GM12891 (cell line): ENCODE measurements around the gene AMFR.
A peak's percentile ranks its signal among the peaks of the same experiment; 100 is the strongest.

Experiments
- DNase-seq: peaks from one replicate; pipeline ENCODE4 v3.0.0; 2011; ENCODE audit warnings: low spot score; ENCODE audit not compliant: insufficient read length
- FAIRE-seq: peaks from 2 replicates; lab custom pipeline; 2011; peaks lifted over from hg19 to GRCh38; lab: Jason Lieb, UNC
- PAX5 ChIP-seq: IDR thresholded peaks from 2 replicates; pipeline ENCODE4 v1.6.1; 2011; ENCODE audit warnings: low read length, moderate library complexity, mild to moderate bottlenecking; ENCODE audit not compliant: insufficient read depth, severe bottlenecking
- POLR2A ChIP-seq: IDR thresholded peaks from 2 replicates; pipeline ENCODE4 v1.6.1; 2011; ENCODE audit warnings: low read depth, low read length, control low read depth
- POLR2AphosphoS5 ChIP-seq: IDR thresholded peaks from 2 replicates; pipeline ENCODE4 v1.6.1; 2011; ENCODE audit warnings: low read depth, low read length, control low read depth
- POU2F2 ChIP-seq: IDR thresholded peaks from 2 replicates; pipeline ENCODE4 v1.6.1; 2011; ENCODE audit warnings: low read depth, mild to moderate bottlenecking, control low read depth, low read length, moderate library complexity
- SPI1 ChIP-seq: IDR thresholded peaks from 2 replicates; pipeline ENCODE4 v1.6.1; 2011; ENCODE audit warnings: low read depth, low read length, control low read depth
- TAF1 ChIP-seq: IDR thresholded peaks from 2 replicates; pipeline ENCODE4 v1.6.1; 2011; ENCODE audit warnings: low read depth, low read length, control low read depth

The AMFR gene

DNA sequence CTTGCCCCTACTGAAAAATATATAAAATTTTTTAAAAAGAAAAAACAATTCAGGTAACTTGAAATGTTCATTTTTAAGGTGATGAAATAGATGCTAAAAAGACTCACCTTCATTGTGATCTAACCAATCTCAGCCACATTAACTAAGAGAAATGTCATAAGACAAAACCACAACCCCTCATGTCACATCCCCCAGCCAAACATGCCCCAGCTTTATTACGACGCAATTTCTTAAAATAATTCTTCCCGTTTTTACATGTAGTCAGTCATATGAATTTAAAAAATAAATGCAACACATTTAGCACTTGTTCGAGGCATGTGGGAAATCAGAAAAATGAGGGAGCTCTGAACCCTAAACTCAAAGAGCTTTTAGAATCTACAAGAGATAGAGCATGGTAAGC, 9.5 kb downstream of the AMFR start:
- DNase-seq (no peak), FAIRE-seq (no peak)

GRCh38 chr16:56414366-56414765, 11.0 kb downstream of the AMFR start:
- DNase-seq, result no peak
- no peak for TF ChIP-seq POU2F2
- no peak for TF ChIP-seq SPI1
- no peak for TF ChIP-seq POLR2A
- no peak for TF ChIP-seq PAX5
- no peak for TF ChIP-seq TAF1
- TF ChIP-seq POLR2AphosphoS5, result no peak
- FAIRE-seq, result no peak

More for the DNA sequence above, 9.5 kb downstream of the AMFR start:
- TF ChIP-seq POLR2AphosphoS5, result no peak
- no peak for TF ChIP-seq PAX5

DNA sequence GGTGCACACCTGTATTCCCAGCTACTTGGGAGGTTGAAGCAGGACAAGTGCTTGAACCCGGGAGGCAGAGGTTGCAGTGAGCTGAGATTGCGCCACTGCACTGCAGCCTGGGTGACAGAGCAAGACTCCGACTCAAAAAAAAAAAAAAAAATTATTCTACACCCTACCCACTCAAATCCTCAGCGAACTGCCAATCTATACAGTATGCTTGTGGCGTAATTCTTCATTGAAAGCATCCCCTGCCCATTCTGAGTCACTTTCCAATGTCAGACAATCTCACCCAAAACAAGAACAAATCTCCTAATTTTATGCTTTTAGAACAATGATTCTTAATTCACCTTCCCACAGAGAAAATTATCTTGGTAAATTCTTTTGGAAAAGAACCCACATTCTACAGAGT, 12.0 kb downstream of the AMFR start:
- DNase-seq (no peak), FAIRE-seq (no peak)
- TF ChIP-seq POLR2A, result no peak
- TF ChIP-seq POU2F2, result no peak
- no peak for TF ChIP-seq TAF1
- TF ChIP-seq POLR2AphosphoS5, result no peak
- no peak for TF ChIP-seq SPI1
- no peak for TF ChIP-seq PAX5

DNA sequence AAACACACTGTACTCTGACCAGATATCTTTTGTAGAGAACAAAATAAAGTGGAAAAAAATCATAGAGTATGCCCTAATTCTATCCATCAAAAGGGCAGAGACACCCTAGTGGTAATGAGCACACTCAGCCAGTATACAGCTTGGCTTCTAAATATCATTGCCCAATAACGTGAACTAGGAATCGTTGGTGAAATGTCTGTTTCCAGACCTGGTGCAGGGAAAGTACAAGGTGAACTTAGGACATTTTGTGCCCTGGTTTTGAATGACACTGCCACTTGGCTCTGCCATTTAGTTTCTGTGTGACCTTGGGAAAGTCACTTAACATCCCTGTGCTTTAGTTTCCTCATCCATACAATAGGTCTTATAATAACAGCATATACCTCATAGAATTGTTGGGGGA, 13.7 kb downstream of the AMFR start:
- DNase-seq, result no peak

GRCh38 chr16:56411123-56411522, 14.2 kb downstream of the AMFR start:
- TF ChIP-seq PAX5 (no peak), TAF1 (no peak), POLR2AphosphoS5 (no peak), SPI1 (no peak), POLR2A (no peak)
- FAIRE-seq (no peak), DNase-seq (no peak)

More for the DNA sequence above, 13.7 kb downstream of the AMFR start:
- TF ChIP-seq PAX5 (no peak), POLR2A (no peak), SPI1 (no peak), TAF1 (no peak), POLR2AphosphoS5 (no peak), POU2F2 (no peak)
- FAIRE-seq, result no peak

- DNase-seq (no peak), FAIRE-seq (no peak)
- TF ChIP-seq POLR2AphosphoS5 (no peak), PAX5 (no peak), SPI1 (no peak), POLR2A (no peak), POU2F2 (no peak), TAF1 (no peak)
These were observed 16.1 kb downstream of the AMFR start for GRCh38 chr16:56409195-56409594.

- FAIRE-seq, result no peak
- no peak for DNase-seq
- no peak for TF ChIP-seq POU2F2
- TF ChIP-seq TAF1, result no peak
- no peak for TF ChIP-seq PAX5
- no peak for TF ChIP-seq POLR2A
- TF ChIP-seq POLR2AphosphoS5, result no peak
- no peak for TF ChIP-seq SPI1
These were observed 16.8 kb downstream of the AMFR start for GRCh38 chr16:56408379-56409098.

DNA sequence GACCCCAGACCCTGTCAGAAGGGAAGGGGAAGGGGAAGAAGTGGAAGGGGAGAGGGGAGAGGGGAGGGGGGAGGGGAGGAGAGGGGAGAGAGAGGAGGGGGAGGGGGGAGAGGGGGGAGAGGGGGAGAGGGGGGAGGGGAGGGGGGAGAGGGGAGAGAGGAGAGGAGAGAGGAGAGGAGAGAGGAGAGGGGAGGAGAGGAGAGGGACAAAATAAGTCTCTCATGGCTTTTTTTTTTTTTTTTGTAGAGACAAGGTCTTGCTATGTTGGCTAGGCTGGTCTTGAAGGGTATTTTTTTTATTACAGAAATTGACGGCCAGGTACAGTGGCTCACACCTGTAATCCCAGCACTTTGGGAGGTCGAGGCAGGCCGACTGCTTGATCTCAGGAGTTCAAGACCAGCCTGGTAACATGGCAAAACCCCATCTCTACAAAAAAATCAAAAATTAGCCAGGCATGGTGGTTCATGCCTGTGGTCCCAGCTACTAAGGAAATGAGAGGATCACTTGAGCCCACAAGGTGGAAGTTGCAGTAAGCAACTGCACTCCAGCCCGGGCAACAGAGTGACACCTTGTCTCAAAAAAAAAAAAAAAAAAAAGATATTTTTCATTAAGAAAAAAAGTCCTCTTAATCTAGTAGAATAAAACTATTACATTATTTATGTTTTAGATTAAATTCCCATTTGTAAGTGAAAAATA, 19.2 kb downstream of the AMFR start:
- FAIRE-seq, result no peak
- no peak for TF ChIP-seq SPI1
- TF ChIP-seq TAF1, result no peak
- no peak for TF ChIP-seq POLR2AphosphoS5
- no peak for TF ChIP-seq PAX5
- TF ChIP-seq POLR2A, result no peak
- TF ChIP-seq POU2F2, result no peak
- DNase-seq, result no peak

GRCh38 chr16:56401482-56401881, 23.9 kb downstream of the AMFR start:
- FAIRE-seq, result no peak
- peak; percentile 21 for DNase-seq
- TF ChIP-seq SPI1 (no peak), TAF1 (no peak), PAX5 (no peak), POU2F2 (no peak), POLR2A (no peak), POLR2AphosphoS5 (no peak)

DNA sequence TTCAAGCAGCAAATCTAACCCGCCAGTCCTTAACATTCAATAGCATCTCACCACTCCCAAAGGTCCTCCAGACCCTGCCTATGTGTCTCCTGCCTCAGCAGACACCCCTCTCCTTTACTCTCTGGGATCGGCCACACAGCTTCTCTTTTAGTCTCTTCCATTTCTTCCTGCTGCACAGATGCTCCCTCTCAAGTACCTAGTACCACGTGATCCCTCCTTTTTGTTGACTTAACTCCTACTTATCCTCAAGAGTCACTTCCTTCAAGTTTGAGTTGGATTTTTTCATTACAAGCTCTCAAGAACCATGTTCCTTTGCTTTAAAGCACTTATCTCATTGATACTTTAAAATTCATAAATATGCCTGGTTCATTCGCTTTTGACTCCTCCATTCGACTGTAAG, 24.9 kb downstream of the AMFR start:
- TF ChIP-seq TAF1 (no peak), POU2F2 (no peak), PAX5 (no peak), POLR2AphosphoS5 (no peak), SPI1 (no peak), POLR2A (no peak)
- DNase-seq (no peak), FAIRE-seq (no peak)
